ENCODE data around the gene LCNL1. TPM values are rescaled to one million over a fixed set of nuclear protein-coding genes. Genes with fewer than 3 reads are reported as not detected.
"Not testable (repeated sequence)": the region's sequence is repeated elsewhere in the genome, so short reads cannot be mapped to it uniquely, and the experiment has no call there.

The LCNL1 gene
- total RNA-seq, 5 donors from 2014 or later (not counting 1 experiment from before 2014, with no cell fraction given), result 0.29 to 2.2 (median 1.3) TPM

- peaks cover 0 to 33% of the 10 kb centered on the region in 2 experiments for H3K27me3 ChIP-seq (replicated peaks in 1 of 2; ENCODE audit: control insufficient read depth in 2 of 2, extremely low read depth in 1 of 2, insufficient read depth in 2 of 2, low read length in 1 of 2)
- H3K9me3 ChIP-seq, result no peaks in the 10 kb centered on the region
- CTCF ChIA-PET, result no interaction called here
- whole genome bisulfite sequencing (ENCODE audit: insufficient coverage), result 8% methylated on average over 17 of the region's 18 CpGs
- DNase-seq (peak in 23 of 35 experiments; percentile 6 to 66 (median 37)), ATAC-seq (replicated peaks in 1 of 4) (peak in 2 of 4 experiments; percentile 10)
- Mint-ChIP-seq H3K9me3 (no peaks in the 10 kb centered on the region), H3K27ac (peak overlapping the region; percentile 91 to 95), H3K27me3 (peaks cover 0 to 4% of the 10 kb centered on the region in 2 donors), H3K4me3 (peak overlapping the region; percentile 64 to 76 (median 72)), H3K4me1 (peaks cover 25 to 48% (median 47%) of the 10 kb centered on the region in 3 donors), H3K36me3 (peaks cover 3% of the 10 kb centered on the region)
- H3K4me1 ChIP-seq (ENCODE audit: control insufficient read depth in 1 of 2, extremely low read depth in 1 of 2, insufficient read depth in 2 of 2, low read length in 2 of 2), result peaks cover 22 to 84% of the 10 kb centered on the region in 2 experiments
- peak overlapping the region in 1 of 2 donors; percentile 40 for H3K4me3 ChIP-seq (ENCODE audit: control insufficient read depth in 1 of 2, extremely low read depth in 1 of 2, low read length in 1 of 2)
- POLR2A ChIA-PET, result no interaction called here
- peak overlapping the region; percentile 80 for H3K27ac ChIP-seq (ENCODE audit: low read length)
- peaks cover 4 to 13% of the 10 kb centered on the region in 2 donors for H3K36me3 ChIP-seq (ENCODE audit: control insufficient read depth in 2 of 2, extremely low read depth in 1 of 2, insufficient read depth in 1 of 2, low read length in 1 of 2)
These were observed 15.0 kb downstream of the LCNL1 start for GRCh38 chr9:136997830-136998234.

DNA sequence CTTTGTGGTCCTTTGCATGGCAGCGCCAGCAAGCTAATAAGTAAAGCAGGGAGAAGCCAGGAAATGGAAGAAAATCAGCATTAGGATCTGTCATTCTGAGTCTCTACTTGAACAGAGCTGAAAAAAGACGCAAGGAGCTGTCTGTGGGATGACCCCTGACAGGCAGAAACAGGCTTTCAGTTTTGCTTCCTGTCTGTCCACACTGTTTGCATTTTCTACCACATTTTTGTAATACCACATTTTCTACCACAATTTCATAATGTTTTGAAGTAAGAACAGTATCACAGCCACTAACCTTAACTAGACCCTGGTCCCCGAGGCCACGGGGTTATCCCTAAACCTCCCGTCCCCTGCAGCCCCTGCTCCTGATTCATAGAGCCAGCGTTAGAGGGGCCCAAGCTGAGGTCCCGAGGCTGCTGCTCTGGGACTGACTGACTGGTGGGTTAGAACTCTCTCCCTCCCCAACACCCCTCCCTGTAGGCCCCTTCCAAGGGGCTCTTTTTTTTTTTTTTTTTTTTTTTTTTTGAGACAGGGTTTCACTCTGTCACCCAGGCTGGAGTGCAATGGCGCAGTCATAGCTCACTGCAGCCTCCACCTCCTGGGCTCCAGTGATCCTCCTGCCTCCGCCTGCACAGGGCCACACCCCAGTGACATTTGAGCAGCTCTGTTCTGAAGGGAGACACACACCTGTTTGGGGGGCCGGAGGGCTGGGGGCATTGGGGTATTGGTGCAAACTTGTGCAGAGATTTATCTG lies 17.6 kb downstream of the LCNL1 start:
- H3K4me1 ChIP-seq (ENCODE audit: control insufficient read depth in 1 of 2, extremely low read depth in 1 of 2, insufficient read depth in 2 of 2, low read length in 2 of 2), result peaks cover 13 to 64% of the 10 kb centered on the region in 2 experiments
- ATAC-seq (replicated peaks in 1 of 4), result peak in 3 of 4 experiments; percentile 13 to 35 (median 18)
- H3K4me1 Mint-ChIP-seq, result peaks cover 26 to 40% (median 36%) of the 10 kb centered on the region in 3 donors
- ChIA-PET CTCF (interaction anchor here in 1 of 2 donors (1.1 kb wide), 1 partner anchor 29 kb away, joined by 3 read pairs; no protein-coding TSS in a partner anchor), POLR2A (no interaction called here)
- H3K4me3 ChIP-seq (ENCODE audit: control insufficient read depth in 1 of 2, extremely low read depth in 1 of 2, low read length in 1 of 2), result no peak overlapping the region
- no peaks in the 10 kb centered on the region for H3K36me3 ChIP-seq (ENCODE audit: control insufficient read depth in 2 of 2, extremely low read depth in 1 of 2, insufficient read depth in 1 of 2, low read length in 1 of 2)
- WGBS (ENCODE audit: insufficient coverage), result 23% methylated on average over 5 of the region's 10 CpGs
- H3K36me3 Mint-ChIP-seq, result no peaks in the 10 kb centered on the region
- H3K27me3 ChIP-seq (replicated peaks in 1 of 2; ENCODE audit: control insufficient read depth in 2 of 2, extremely low read depth in 1 of 2, insufficient read depth in 2 of 2, low read length in 1 of 2), result peaks cover 0 to 33% of the 10 kb centered on the region in 2 experiments
- peak in 7 of 35 experiments; percentile 15 to 63 (median 21) for DNase-seq
- H3K27ac Mint-ChIP-seq, result peak overlapping the region; percentile 84 to 93
- peaks cover 0 to 4% of the 10 kb centered on the region in 2 donors for H3K27me3 Mint-ChIP-seq
- H3K9me3 ChIP-seq, result no peaks in the 10 kb centered on the region
- no peaks in the 10 kb centered on the region for H3K9me3 Mint-ChIP-seq
- peak overlapping the region; percentile 7 to 28 (median 25) for H3K4me3 Mint-ChIP-seq
- H3K27ac ChIP-seq (ENCODE audit: low read length), result peak overlapping the region; percentile 59

- Histone ChIP-seq H3K27ac (ENCODE audit: low read length) (no peak overlapping the region), H3K9me3 (no peaks in the 10 kb centered on the region), H3K4me3 (ENCODE audit: control insufficient read depth in 1 of 2, extremely low read depth in 1 of 2, low read length in 1 of 2) (no peak overlapping the region), H3K27me3 (replicated peaks in 1 of 2; ENCODE audit: control insufficient read depth in 2 of 2, extremely low read depth in 1 of 2, insufficient read depth in 2 of 2, low read length in 1 of 2) (peaks cover 0 to 20% of the 10 kb centered on the region in 2 experiments), H3K36me3 (ENCODE audit: control insufficient read depth in 2 of 2, extremely low read depth in 1 of 2, insufficient read depth in 1 of 2, low read length in 1 of 2) (no peaks in the 10 kb centered on the region), H3K4me1 (ENCODE audit: control insufficient read depth in 1 of 2, extremely low read depth in 1 of 2, insufficient read depth in 2 of 2, low read length in 2 of 2) (peaks cover 5 to 58% of the 10 kb centered on the region in 2 experiments)
- no peak for DNase-seq
- 84% methylated on average over 7 of the region's 20 CpGs for WGBS (ENCODE audit: insufficient coverage)
- peaks cover 18 to 32% (median 28%) of the 10 kb centered on the region in 3 donors for H3K4me1 Mint-ChIP-seq
- POLR2A ChIA-PET, result no interaction called here
- CTCF ChIA-PET, result no interaction called here
- no peaks in the 10 kb centered on the region for H3K9me3 Mint-ChIP-seq
- H3K27ac Mint-ChIP-seq, result no peak overlapping the region
- ATAC-seq (replicated peaks in 1 of 4), result no peak
- H3K27me3 Mint-ChIP-seq, result peaks cover 0 to 4% of the 10 kb centered on the region in 2 donors
- H3K36me3 Mint-ChIP-seq, result no peaks in the 10 kb centered on the region
- no peak overlapping the region for H3K4me3 Mint-ChIP-seq
These were observed 19.3 kb downstream of the LCNL1 start for GRCh38 chr9:137001857-137002645.

- 88% methylated on average over 10 of the region's 10 CpGs for WGBS (ENCODE audit: insufficient coverage)
- Histone ChIP-seq H3K4me1 (ENCODE audit: control insufficient read depth in 1 of 2, extremely low read depth in 1 of 2, insufficient read depth in 2 of 2, low read length in 2 of 2) (peaks cover 1 to 52% of the 10 kb centered on the region in 2 experiments), H3K27me3 (replicated peaks in 1 of 2; ENCODE audit: control insufficient read depth in 2 of 2, extremely low read depth in 1 of 2, insufficient read depth in 2 of 2, low read length in 1 of 2) (peaks cover 0 to 15% of the 10 kb centered on the region in 2 experiments), H3K9me3 (no peaks in the 10 kb centered on the region), H3K27ac (ENCODE audit: low read length) (no peak overlapping the region), H3K4me3 (ENCODE audit: control insufficient read depth in 1 of 2, extremely low read depth in 1 of 2, low read length in 1 of 2) (no peak overlapping the region), H3K36me3 (ENCODE audit: control insufficient read depth in 2 of 2, extremely low read depth in 1 of 2, insufficient read depth in 1 of 2, low read length in 1 of 2) (no peaks in the 10 kb centered on the region)
- CTCF ChIA-PET, result no interaction called here
- H3K9me3 Mint-ChIP-seq, result no peaks in the 10 kb centered on the region
- H3K36me3 Mint-ChIP-seq, result no peaks in the 10 kb centered on the region
- no peak for DNase-seq
- H3K4me3 Mint-ChIP-seq, result no peak overlapping the region
- H3K4me1 Mint-ChIP-seq, result peaks cover 14 to 29% (median 24%) of the 10 kb centered on the region in 3 donors
- POLR2A ChIA-PET, result no interaction called here
- H3K27me3 Mint-ChIP-seq, result peaks cover 0 to 4% of the 10 kb centered on the region in 2 donors
- no peak for ATAC-seq (replicated peaks in 1 of 4)
- no peak overlapping the region for H3K27ac Mint-ChIP-seq
These were observed 19.9 kb downstream of the LCNL1 start for GRCh38 chr9:137002646-137003041.

GRCh38 chr9:137004285-137004684 lies 21.5 kb downstream of the LCNL1 start:
- H3K4me3 Mint-ChIP-seq, POLR2A ChIA-PET: not testable (repeated sequence)
- H3K4me1 Mint-ChIP-seq, result peaks cover 6 to 16% (median 9%) of the 10 kb centered on the region in 3 donors

More at GRCh38 chr9:137004285-137004684, 21.5 kb downstream of the LCNL1 start:
- H3K9me3 ChIP-seq; CTCF ChIA-PET; H3K4me3 ChIP-seq (ENCODE audit: control insufficient read depth in 1 of 2, extremely low read depth in 1 of 2, low read length in 1 of 2); H3K27ac Mint-ChIP-seq; H3K36me3 ChIP-seq (ENCODE audit: control insufficient read depth in 2 of 2, extremely low read depth in 1 of 2, insufficient read depth in 1 of 2, low read length in 1 of 2); ATAC-seq (replicated peaks in 1 of 4); H3K9me3 Mint-ChIP-seq; H3K27me3 ChIP-seq (replicated peaks in 1 of 2; ENCODE audit: control insufficient read depth in 2 of 2, extremely low read depth in 1 of 2, insufficient read depth in 2 of 2, low read length in 1 of 2); H3K36me3 Mint-ChIP-seq; H3K27ac ChIP-seq (ENCODE audit: low read length); H3K27me3 Mint-ChIP-seq: not testable (repeated sequence)
- 48% methylated on average over 3 of the region's 17 CpGs for WGBS (ENCODE audit: insufficient coverage)
- H3K4me1 ChIP-seq (ENCODE audit: control insufficient read depth in 1 of 2, extremely low read depth in 1 of 2, insufficient read depth in 2 of 2, low read length in 2 of 2), result peaks cover 0 to 36% of the 10 kb centered on the region in 2 experiments
- DNase-seq, result peak in 1 of 35 experiments; percentile 13

Data from T-cell (primary cell).